AG09309 (cell line): ENCODE measurements around the gene LRRC36.
"Not testable (repeated sequence)": the region's sequence is repeated elsewhere in the genome, so short reads cannot be mapped to it uniquely, and the experiment has no call there.

Source experiments
- DNase-seq: peaks from one replicate; pipeline ENCODE4 v3.0.0-alpha.2; 2010; ENCODE audit warnings: low read depth
- H3K4me3 ChIP-seq: 2 replicates; pipeline ENCODE4 v1.5.1; 2011; ENCODE audit warnings: mild to moderate bottlenecking, low read depth, low read length, moderate library complexity; ENCODE audit not compliant: control insufficient read depth
- CTCF ChIP-seq: IDR thresholded peaks from 2 replicates; pipeline ENCODE4 v1.5.1; 2011; ENCODE audit warnings: mild to moderate bottlenecking, low read depth, low read length, inconsistent platforms; ENCODE audit not compliant: insufficient read depth, control insufficient read depth; ENCODE audit errors: missing control alignments

LRRC36 gene

GRCh38 chr16:67356396-67356795 lies 29.8 kb downstream of the LRRC36 start:
- no peak overlapping the region for H3K4me3 ChIP-seq
- no peak for DNase-seq
- TF ChIP-seq CTCF = no peak

GRCh38 chr16:67357561-67357960 lies 30.9 kb downstream of the LRRC36 start:
- TF ChIP-seq CTCF = no peak
- no peak for DNase-seq
- H3K4me3 ChIP-seq = no peak overlapping the region

GRCh38 chr16:67359540-67360269 lies 33.1 kb downstream of the LRRC36 start:
- H3K4me3 ChIP-seq, DNase-seq: not testable (repeated sequence)

- no peak for DNase-seq
- no peak for TF ChIP-seq CTCF
- H3K4me3 ChIP-seq = no peak overlapping the region
These were observed 34.4 kb downstream of the LRRC36 start for GRCh38 chr16:67361038-67361437.

GRCh38 chr16:67364600-67365235 lies 38.1 kb downstream of the LRRC36 start:
- H3K4me3 ChIP-seq = no peak overlapping the region
- no peak for DNase-seq
- no peak for TF ChIP-seq CTCF

- DNase-seq = no peak
- no peak overlapping the region for H3K4me3 ChIP-seq
- TF ChIP-seq CTCF = no peak
These were observed 44.0 kb downstream of the LRRC36 start for GRCh38 chr16:67370661-67371060.

GRCh38 chr16:67372664-67373063 lies 46.0 kb downstream of the LRRC36 start:
- no peak for DNase-seq
- no peak overlapping the region for H3K4me3 ChIP-seq
- TF ChIP-seq CTCF = peak; percentile 54

GRCh38 chr16:67376012-67376411 lies 49.4 kb downstream of the LRRC36 start:
- DNase-seq = not testable (repeated sequence)

More at GRCh38 chr16:67376012-67376411, 49.4 kb downstream of the LRRC36 start:
- H3K4me3 ChIP-seq = not testable (repeated sequence)
